VCaP (cell line): Measurements from ENCODE around the gene STX17.

Source experiments
- H3K27ac ChIP-seq: fragments of 450-650 bp; 2 replicates; pipeline ENCODE4 v1.5.1; 2017
- TF ChIP-seq, protein P1 (sequence below): fragments of 450-650 bp; conservative IDR thresholded peaks from 2 replicates; pipeline ENCODE4 v1.5.1; 2017; ENCODE audit warnings: mild to moderate bottlenecking, moderate library complexity

Gene STX17

DNA sequence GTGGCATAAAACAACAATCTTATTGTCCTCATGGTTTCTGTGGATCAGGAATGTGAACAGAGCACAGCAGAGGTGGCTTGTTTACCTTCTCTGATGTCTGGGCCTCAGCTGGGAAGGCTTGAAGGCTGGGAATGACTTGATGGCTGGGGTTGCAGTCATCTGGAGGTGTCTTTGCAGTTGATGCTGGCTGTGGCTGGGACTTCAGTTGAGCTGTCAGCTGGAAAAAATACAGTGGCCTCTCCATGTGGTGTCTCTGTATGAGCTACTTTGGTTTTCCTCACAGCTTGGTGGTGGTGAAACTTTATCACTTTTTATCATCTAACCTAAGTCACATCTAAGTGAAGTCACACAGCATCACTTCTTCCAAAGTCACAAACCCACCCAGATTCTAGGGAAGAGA, 24.7 kb upstream of the STX17 start:
- TF ChIP-seq, protein P1, sequence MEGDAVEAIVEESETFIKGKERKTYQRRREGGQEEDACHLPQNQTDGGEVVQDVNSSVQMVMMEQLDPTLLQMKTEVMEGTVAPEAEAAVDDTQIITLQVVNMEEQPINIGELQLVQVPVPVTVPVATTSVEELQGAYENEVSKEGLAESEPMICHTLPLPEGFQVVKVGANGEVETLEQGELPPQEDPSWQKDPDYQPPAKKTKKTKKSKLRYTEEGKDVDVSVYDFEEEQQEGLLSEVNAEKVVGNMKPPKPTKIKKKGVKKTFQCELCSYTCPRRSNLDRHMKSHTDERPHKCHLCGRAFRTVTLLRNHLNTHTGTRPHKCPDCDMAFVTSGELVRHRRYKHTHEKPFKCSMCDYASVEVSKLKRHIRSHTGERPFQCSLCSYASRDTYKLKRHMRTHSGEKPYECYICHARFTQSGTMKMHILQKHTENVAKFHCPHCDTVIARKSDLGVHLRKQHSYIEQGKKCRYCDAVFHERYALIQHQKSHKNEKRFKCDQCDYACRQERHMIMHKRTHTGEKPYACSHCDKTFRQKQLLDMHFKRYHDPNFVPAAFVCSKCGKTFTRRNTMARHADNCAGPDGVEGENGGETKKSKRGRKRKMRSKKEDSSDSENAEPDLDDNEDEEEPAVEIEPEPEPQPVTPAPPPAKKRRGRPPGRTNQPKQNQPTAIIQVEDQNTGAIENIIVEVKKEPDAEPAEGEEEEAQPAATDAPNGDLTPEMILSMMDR, result no peak
- H3K27ac ChIP-seq, result no peak overlapping the region

DNA sequence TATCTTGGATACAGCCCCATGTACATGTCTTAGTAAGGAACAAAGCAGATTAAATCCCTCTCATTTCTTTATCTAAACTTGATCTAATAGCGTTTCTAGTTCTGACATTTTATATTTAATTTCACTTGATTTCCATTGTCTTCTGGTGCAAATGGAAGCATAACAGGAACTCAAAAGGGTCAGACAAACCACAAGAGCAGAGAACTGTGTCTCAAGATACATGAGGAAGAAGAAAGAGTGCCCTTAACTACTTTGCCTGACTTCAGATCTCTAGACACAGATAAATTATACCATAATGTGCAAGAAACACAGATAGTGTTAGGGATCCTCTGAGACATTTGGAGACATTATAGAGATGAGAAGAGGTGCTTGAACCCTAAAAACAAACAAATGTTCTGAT, 20.7 kb upstream of the STX17 start:
- H3K27ac ChIP-seq, result no peak overlapping the region
- TF ChIP-seq, protein P1, result no peak

DNA sequence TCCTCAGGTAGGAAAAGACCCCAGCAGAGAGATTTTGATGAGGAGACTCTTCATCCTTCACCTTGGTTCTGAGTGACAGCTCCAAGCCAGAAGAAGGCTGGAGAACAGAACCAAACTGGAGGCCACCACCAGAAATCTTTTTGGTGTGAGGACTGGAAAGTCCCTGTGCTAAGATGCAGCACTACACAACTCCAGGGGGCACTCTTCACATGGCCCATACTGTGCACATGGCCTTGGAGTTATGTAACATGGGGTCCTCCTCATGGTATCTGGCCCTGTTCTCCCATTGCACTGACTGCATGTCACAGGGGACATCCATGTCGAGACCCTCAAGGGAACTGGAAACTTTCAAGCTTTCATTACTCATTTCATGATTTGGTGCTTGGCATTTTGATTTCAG, 17.3 kb upstream of the STX17 start:
- TF ChIP-seq, protein P1, result no peak

DNA sequence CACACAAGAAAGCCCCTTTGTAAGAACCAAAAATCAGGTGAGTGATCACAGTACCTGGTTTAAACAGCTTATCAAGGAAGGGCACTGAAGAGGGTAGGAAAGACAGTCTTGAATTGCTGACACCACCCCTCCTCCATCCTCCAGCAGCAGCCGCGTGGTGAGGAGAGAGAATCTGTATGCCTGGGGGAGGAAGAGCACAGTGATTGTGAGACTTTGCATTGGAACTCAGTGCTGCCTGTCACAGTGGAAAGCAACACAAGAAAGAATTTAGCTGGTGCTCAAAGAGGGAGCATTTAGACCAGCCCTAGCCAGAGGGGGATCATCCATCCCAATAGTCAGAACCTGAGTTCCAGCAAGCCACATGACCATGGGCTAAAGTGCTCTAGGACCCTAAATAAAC, 11.6 kb upstream of the STX17 start:
- TF ChIP-seq, protein P1, result no peak

More for the DNA sequence above, 17.3 kb upstream of the STX17 start:
- no peak overlapping the region for H3K27ac ChIP-seq

DNA sequence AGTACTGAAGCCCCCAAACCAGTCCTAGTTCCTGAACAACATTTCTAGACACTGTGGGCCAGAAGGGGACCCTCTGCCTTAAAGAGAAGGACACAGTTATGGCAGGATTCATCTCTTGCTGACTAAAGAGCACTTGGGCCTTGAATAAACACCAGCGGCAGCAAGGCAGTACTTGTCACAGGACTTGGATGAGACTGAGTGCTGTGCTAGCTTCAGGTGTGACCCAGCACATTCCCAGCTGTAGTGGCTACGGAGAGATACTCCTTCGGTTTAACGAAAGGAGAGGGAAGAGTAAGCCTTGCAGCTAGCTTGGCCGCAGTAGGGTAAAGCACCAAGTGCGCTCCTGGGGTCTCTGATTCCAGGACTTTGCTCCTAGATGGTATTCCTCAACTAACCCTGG, 10.9 kb upstream of the STX17 start:
- no peak overlapping the region for H3K27ac ChIP-seq
- TF ChIP-seq, protein P1, result no peak

More for the DNA sequence above, 11.6 kb upstream of the STX17 start:
- no peak overlapping the region for H3K27ac ChIP-seq

DNA sequence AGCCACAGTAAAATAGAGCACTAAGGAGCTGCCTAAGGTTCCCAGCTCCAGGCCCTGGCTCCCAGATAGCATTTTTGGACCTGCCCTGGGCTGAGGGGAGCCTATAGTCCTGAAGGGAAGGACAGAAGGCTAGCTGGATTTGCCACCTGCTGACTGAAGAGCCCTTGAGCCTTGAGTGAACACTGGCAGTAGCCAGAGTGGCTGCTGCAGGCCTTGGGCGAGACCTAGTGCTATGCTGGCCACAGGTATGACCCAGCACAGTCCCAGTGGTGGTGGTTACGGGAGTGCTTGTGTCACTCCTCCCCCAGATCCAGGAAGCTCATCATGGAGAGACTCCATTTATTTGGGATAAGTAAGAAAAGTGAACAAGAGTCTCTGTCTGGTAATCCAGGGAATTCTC, 10.3 kb upstream of the STX17 start:
- no peak overlapping the region for H3K27ac ChIP-seq
- TF ChIP-seq, protein P1, result no peak

DNA sequence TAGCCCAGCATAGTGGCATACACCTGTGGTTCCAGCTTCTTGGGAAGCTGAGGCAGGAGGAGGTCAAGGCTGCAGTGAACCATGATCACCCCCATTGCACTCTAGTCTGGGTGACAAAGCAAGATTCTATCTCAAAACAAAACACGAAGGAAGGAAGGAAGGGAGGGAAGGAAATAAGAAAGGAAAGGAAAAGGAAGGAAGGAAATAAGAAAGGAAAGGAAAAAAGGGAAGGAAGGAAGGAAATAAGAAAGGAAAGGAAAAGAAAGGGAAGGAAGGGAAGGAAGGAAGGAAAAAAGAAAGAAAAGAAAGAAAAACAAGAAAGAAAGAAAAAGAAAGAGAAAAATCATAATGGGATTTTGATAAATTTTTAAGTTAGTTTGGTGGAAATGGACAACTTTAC, 3.1 kb upstream of the STX17 start:
- TF ChIP-seq, protein P1, result no peak

More for the DNA sequence above, 3.1 kb upstream of the STX17 start:
- H3K27ac ChIP-seq, result no peak overlapping the region
